GM18858 (cell line): Measurements from ENCODE around the gene MRPL28.

Source experiments
- ATAC-seq: cut with Tn5 transposase; IDR thresholded peaks from one replicate; pipeline ENCODE4 v1.9.1; 2021; ENCODE audit not compliant: unreplicated experiment

The MRPL28 gene

GRCh38 chr16:317583-317982, 52.8 kb downstream of the MRPL28 start:
- ATAC-seq, result no peak
